Ishikawa (cell line): Measurements from ENCODE around the gene PSMB5.

Source experiments
- CEBPB ChIP-seq: IDR thresholded peaks from 2 replicates; pipeline ENCODE4 v1.6.1; 2012
- EP300 ChIP-seq: IDR thresholded peaks from 2 replicates; pipeline ENCODE4 v1.6.1; 2012; ENCODE audit warnings: borderline replicate concordance
- RAD21 ChIP-seq: IDR thresholded peaks from 2 replicates; pipeline ENCODE4 v1.6.1; 2012; ENCODE audit warnings: low read depth
- TCF12 ChIP-seq: IDR thresholded peaks from 2 replicates; pipeline ENCODE4 v1.6.1; 2012; ENCODE audit warnings: low read depth
- TF ChIP-seq, protein P1 (sequence below): IDR thresholded peaks from 2 replicates; pipeline ENCODE4 v1.6.1; 2012

DNA sequence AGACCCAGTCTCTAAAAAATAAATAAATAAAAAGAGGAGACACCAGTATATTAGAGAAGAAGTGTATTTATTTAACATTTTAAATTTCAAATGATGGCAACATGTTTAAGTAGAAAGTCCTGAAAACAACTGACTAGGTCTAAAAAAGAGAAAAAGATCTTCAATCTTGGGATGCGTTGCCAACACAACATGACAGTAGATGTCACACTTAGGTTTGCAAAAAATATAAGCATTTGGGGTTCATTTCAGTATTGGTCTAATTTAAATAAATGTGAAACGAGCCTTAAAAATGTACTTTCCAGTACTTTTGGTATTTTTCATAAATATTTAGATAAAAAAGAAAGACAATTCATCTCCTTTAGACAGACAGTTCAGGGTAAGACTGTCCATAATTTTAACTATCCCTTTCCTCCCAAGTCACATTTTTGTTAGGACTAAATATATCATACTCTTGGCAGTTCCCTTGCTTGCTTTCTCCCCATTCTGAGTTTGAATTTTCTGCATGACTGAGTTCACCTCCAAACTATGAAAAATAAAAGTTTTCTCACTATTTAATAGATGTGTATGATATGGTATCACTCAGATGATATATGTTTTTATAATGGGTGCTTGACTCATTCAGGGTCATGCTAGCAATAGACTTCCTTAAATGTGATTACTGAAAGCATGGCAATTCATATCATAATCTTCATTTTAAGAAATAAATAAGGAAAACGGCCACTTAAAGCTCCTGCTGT, 29.1 kb downstream of the PSMB5 start:
- TF ChIP-seq, protein P1, sequence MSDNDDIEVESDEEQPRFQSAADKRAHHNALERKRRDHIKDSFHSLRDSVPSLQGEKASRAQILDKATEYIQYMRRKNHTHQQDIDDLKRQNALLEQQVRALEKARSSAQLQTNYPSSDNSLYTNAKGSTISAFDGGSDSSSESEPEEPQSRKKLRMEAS: no peak
- no peak for TF ChIP-seq RAD21
- no peak for TF ChIP-seq TCF12
- no peak for TF ChIP-seq CEBPB
- TF ChIP-seq EP300: no peak
